Neural progenitor cell (in vitro differentiated cells): ENCODE measurements around the gene C4B.

Source experiments
- CTCF ChIP-seq: fragments of 200-600 bp; sonication (generic); IDR thresholded peaks from 2 replicates; pipeline ENCODE4 v1.5.1; 2017; ENCODE audit warnings: antibody characterized with exemption, mild to moderate bottlenecking
- EZH2 ChIP-seq: fragments of 200-600 bp; sonication (generic); IDR thresholded peaks from 2 replicates; pipeline ENCODE4 v1.6.1; 2017; ENCODE audit warnings: antibody characterized with exemption, mild to moderate bottlenecking, moderate library complexity

- peak; percentile 73 for TF ChIP-seq CTCF
- TF ChIP-seq EZH2: no peak
These were observed 33.5 kb downstream of the C4B start for GRCh38 chr6:32047855-32048766.
